ENCODE measurements around the gene THADA.
"Not testable (repeated sequence)": the region's sequence is repeated elsewhere in the genome, so short reads cannot be mapped to it uniquely, and the experiment has no call there.

THADA gene

GRCh38 chr2:43410055-43410604, 185.7 kb downstream of the THADA start:
- DNase-seq: no peak

- no peak for DNase-seq
Observed at GRCh38 chr2:43408407-43409160, 187.3 kb downstream of the THADA start.

GRCh38 chr2:43407935-43408334, 187.9 kb downstream of the THADA start:
- DNase-seq: no peak

- no peak for DNase-seq
Observed at GRCh38 chr2:43406651-43407279, 189.1 kb downstream of the THADA start.

GRCh38 chr2:43405829-43406228, 190.0 kb downstream of the THADA start:
- no peak for DNase-seq

- DNase-seq: no peak
Observed at GRCh38 chr2:43402452-43402937, 193.3 kb downstream of the THADA start.

GRCh38 chr2:43402002-43402401, 193.8 kb downstream of the THADA start:
- no peak for DNase-seq

GRCh38 chr2:43400508-43400907, 195.3 kb downstream of the THADA start:
- DNase-seq: no peak

- no peak for DNase-seq
Observed at GRCh38 chr2:43399515-43400264, 196.1 kb downstream of the THADA start.

GRCh38 chr2:43399098-43399497, 196.7 kb downstream of the THADA start:
- DNase-seq: no peak

GRCh38 chr2:43397821-43398220, 198.0 kb downstream of the THADA start:
- DNase-seq: no peak

- DNase-seq: no peak
Observed at GRCh38 chr2:43397411-43397810, 198.4 kb downstream of the THADA start.

- DNase-seq: not testable (repeated sequence)
Observed at GRCh38 chr2:43396344-43396743, 199.5 kb downstream of the THADA start.

- DNase-seq: no peak
Observed at GRCh38 chr2:43393918-43394317, 201.9 kb downstream of the THADA start.

GRCh38 chr2:43391878-43392215, 204.0 kb downstream of the THADA start:
- DNase-seq: no peak

- no peak for DNase-seq
Observed at GRCh38 chr2:43391201-43391877, 204.5 kb downstream of the THADA start.

GRCh38 chr2:43389581-43390466, 206.0 kb downstream of the THADA start:
- no peak for DNase-seq

- DNase-seq: no peak
Observed at GRCh38 chr2:43388371-43388770, 207.5 kb downstream of the THADA start.

- DNase-seq: no peak
Observed at GRCh38 chr2:43387092-43388062, 208.5 kb downstream of the THADA start.

- DNase-seq: not testable (repeated sequence)
Observed at GRCh38 chr2:43386679-43387078, 209.2 kb downstream of the THADA start.
